Measurements from ENCODE around the gene IFT122.

The IFT122 gene

GRCh38 chr3:129558772-129559564 lies 118.9 kb downstream of the IFT122 start:
- DNase-seq (ENCODE audit: insufficient read length, low spot score) (no peak), FAIRE-seq (no peak)
- TF ChIP-seq POLR2A (IDR thresholded peaks at IDR 0.05; ENCODE audit: low read depth, low read length) (no peak), POLR2AphosphoS5 (IDR thresholded peaks at IDR 0.05; ENCODE audit: low read depth, low read length) (no peak), TAF1 (IDR thresholded peaks at IDR 0.05; ENCODE audit: low read depth, low read length) (no peak), SPI1 (IDR thresholded peaks at IDR 0.05; ENCODE audit: low read depth, low read length) (no peak), PAX5 (IDR thresholded peaks at IDR 0.05; ENCODE audit: insufficient read depth, low read length, severe bottlenecking) (no peak), POU2F2 (IDR thresholded peaks at IDR 0.05; ENCODE audit: low read depth, low read length) (no peak)

- FAIRE-seq (no peak), DNase-seq (ENCODE audit: insufficient read length, low spot score) (no peak)
- no peak for TF ChIP-seq POLR2A (IDR thresholded peaks at IDR 0.05; ENCODE audit: low read depth, low read length)
- TF ChIP-seq POU2F2 (IDR thresholded peaks at IDR 0.05; ENCODE audit: low read depth, low read length) = no peak
- no peak for TF ChIP-seq PAX5 (IDR thresholded peaks at IDR 0.05; ENCODE audit: insufficient read depth, low read length, severe bottlenecking)
Observed at GRCh38 chr3:129559565-129560079, 119.6 kb downstream of the IFT122 start.

- TF ChIP-seq TAF1 (IDR thresholded peaks at IDR 0.05; ENCODE audit: low read depth, low read length) (no peak), SPI1 (IDR thresholded peaks at IDR 0.05; ENCODE audit: low read depth, low read length) (no peak)
- DNase-seq (ENCODE audit: insufficient read length, low spot score) (no peak), FAIRE-seq (no peak)
Observed at GRCh38 chr3:129560269-129560787, 120.3 kb downstream of the IFT122 start.

GRCh38 chr3:129560911-129561594 lies 121.0 kb downstream of the IFT122 start:
- TF ChIP-seq TAF1 (IDR thresholded peaks at IDR 0.05; ENCODE audit: low read depth, low read length) (no peak), SPI1 (IDR thresholded peaks at IDR 0.05; ENCODE audit: low read depth, low read length) (no peak), POLR2A (IDR thresholded peaks at IDR 0.05; ENCODE audit: low read depth, low read length) (no peak), POU2F2 (IDR thresholded peaks at IDR 0.05; ENCODE audit: low read depth, low read length) (no peak), POLR2AphosphoS5 (IDR thresholded peaks at IDR 0.05; ENCODE audit: low read depth, low read length) (no peak), PAX5 (IDR thresholded peaks at IDR 0.05; ENCODE audit: insufficient read depth, low read length, severe bottlenecking) (no peak)

GRCh38 chr3:129561619-129562248 lies 121.7 kb downstream of the IFT122 start:
- FAIRE-seq (no peak), DNase-seq (ENCODE audit: insufficient read length, low spot score) (no peak)
- TF ChIP-seq POLR2A (IDR thresholded peaks at IDR 0.05; ENCODE audit: low read depth, low read length) = no peak
- TF ChIP-seq TAF1 (IDR thresholded peaks at IDR 0.05; ENCODE audit: low read depth, low read length) = no peak
- no peak for TF ChIP-seq POLR2AphosphoS5 (IDR thresholded peaks at IDR 0.05; ENCODE audit: low read depth, low read length)

More at GRCh38 chr3:129560911-129561594, 121.0 kb downstream of the IFT122 start:
- DNase-seq (ENCODE audit: insufficient read length, low spot score) = no peak
- no peak for FAIRE-seq

- FAIRE-seq (no peak), DNase-seq (ENCODE audit: insufficient read length, low spot score) (no peak)
- TF ChIP-seq POLR2A (IDR thresholded peaks at IDR 0.05; ENCODE audit: low read depth, low read length) (no peak), POU2F2 (IDR thresholded peaks at IDR 0.05; ENCODE audit: low read depth, low read length) (no peak), SPI1 (IDR thresholded peaks at IDR 0.05; ENCODE audit: low read depth, low read length) (no peak), POLR2AphosphoS5 (IDR thresholded peaks at IDR 0.05; ENCODE audit: low read depth, low read length) (no peak), TAF1 (IDR thresholded peaks at IDR 0.05; ENCODE audit: low read depth, low read length) (no peak), PAX5 (IDR thresholded peaks at IDR 0.05; ENCODE audit: insufficient read depth, low read length, severe bottlenecking) (no peak)
Observed at GRCh38 chr3:129562803-129563202, 122.8 kb downstream of the IFT122 start.

- DNase-seq (ENCODE audit: insufficient read length, low spot score) = no peak
- no peak for FAIRE-seq
- no peak for TF ChIP-seq SPI1 (IDR thresholded peaks at IDR 0.05; ENCODE audit: low read depth, low read length)
- no peak for TF ChIP-seq POLR2AphosphoS5 (IDR thresholded peaks at IDR 0.05; ENCODE audit: low read depth, low read length)
- no peak for TF ChIP-seq POU2F2 (IDR thresholded peaks at IDR 0.05; ENCODE audit: low read depth, low read length)
- no peak for TF ChIP-seq POLR2A (IDR thresholded peaks at IDR 0.05; ENCODE audit: low read depth, low read length)
- no peak for TF ChIP-seq PAX5 (IDR thresholded peaks at IDR 0.05; ENCODE audit: insufficient read depth, low read length, severe bottlenecking)
- TF ChIP-seq TAF1 (IDR thresholded peaks at IDR 0.05; ENCODE audit: low read depth, low read length) = no peak
Observed at GRCh38 chr3:129563332-129563731, 123.3 kb downstream of the IFT122 start.

- DNase-seq (ENCODE audit: insufficient read length, low spot score) (no peak), FAIRE-seq (no peak)
- TF ChIP-seq PAX5 (IDR thresholded peaks at IDR 0.05; ENCODE audit: insufficient read depth, low read length, severe bottlenecking) = no peak
- TF ChIP-seq SPI1 (IDR thresholded peaks at IDR 0.05; ENCODE audit: low read depth, low read length) = no peak
- no peak for TF ChIP-seq TAF1 (IDR thresholded peaks at IDR 0.05; ENCODE audit: low read depth, low read length)
Observed at GRCh38 chr3:129563850-129564535, 124.0 kb downstream of the IFT122 start.

GRCh38 chr3:129564981-129565644 lies 125.1 kb downstream of the IFT122 start:
- DNase-seq (ENCODE audit: insufficient read length, low spot score) = no peak
- FAIRE-seq = no peak
- no peak for TF ChIP-seq POLR2AphosphoS5 (IDR thresholded peaks at IDR 0.05; ENCODE audit: low read depth, low read length)
- TF ChIP-seq POU2F2 (IDR thresholded peaks at IDR 0.05; ENCODE audit: low read depth, low read length) = no peak
- no peak for TF ChIP-seq SPI1 (IDR thresholded peaks at IDR 0.05; ENCODE audit: low read depth, low read length)
- no peak for TF ChIP-seq PAX5 (IDR thresholded peaks at IDR 0.05; ENCODE audit: insufficient read depth, low read length, severe bottlenecking)
- no peak for TF ChIP-seq TAF1 (IDR thresholded peaks at IDR 0.05; ENCODE audit: low read depth, low read length)
- no peak for TF ChIP-seq POLR2A (IDR thresholded peaks at IDR 0.05; ENCODE audit: low read depth, low read length)

Data from GM12891 (cell line).